WTC11 (cell line): Measurements from ENCODE around the gene DCLRE1A. TPM values are rescaled to one million over a fixed set of nuclear protein-coding genes. Genes with fewer than 3 reads are reported as not detected.

Source experiments
- ATAC-seq: fragments of 200-7000 bp; cut with Tn5 transposase; 2 replicates; pipeline ENCODE4 v1.10.0; 2021; ENCODE audit warnings: mild to moderate bottlenecking, moderate library complexity
- CTCF ChIA-PET: fragments of 300-600 bp; sonication (Branson Sonifier 250); formaldehyde crosslinking; loops from one replicate; lab custom pipeline; 2021; ENCODE audit warnings: antibody characterized with exemption; lab: Charles Lee
- POLR2A ChIA-PET: fragments of 350-600 bp; sonication (Branson Sonifier 250); formaldehyde crosslinking; loops from one replicate; lab custom pipeline; 2021; ENCODE audit warnings: antibody characterized with exemption; lab: Charles Lee
- DNase-seq: peaks from one replicate; pipeline ENCODE4 v3.0.0; 2021; ENCODE audit warnings: low spot score
- H3K27ac Mint-ChIP-seq: 2 replicates; pipeline ENCODE4 v1.8.0; 2021; ENCODE audit warnings: mixed read lengths
- H3K27me3 Mint-ChIP-seq: 2 replicates; pipeline ENCODE4 v1.8.0; 2021; ENCODE audit warnings: low read depth, mild to moderate bottlenecking, moderate library complexity, mixed read lengths
- H3K36me3 Mint-ChIP-seq: 2 replicates; pipeline ENCODE4 v1.8.0; 2021; ENCODE audit warnings: mixed read lengths
- H3K4me1 Mint-ChIP-seq: 2 replicates; pipeline ENCODE4 v1.8.0; 2022; ENCODE audit warnings: mixed read lengths
- H3K4me3 Mint-ChIP-seq: 2 replicates; pipeline ENCODE4 v1.8.0; 2021; ENCODE audit warnings: mild to moderate bottlenecking, moderate library complexity, mixed read lengths
- H3K9me3 Mint-ChIP-seq: 2 replicates; pipeline ENCODE4 v1.8.0; 2021; ENCODE audit warnings: mixed read lengths
- ATF6 ChIP-seq: sonication (generic); formaldehyde crosslinking; IDR thresholded peaks from 2 replicates; pipeline ENCODE4 v1.8.1; 2023; ENCODE audit warnings: mild to moderate bottlenecking, missing genetic modification reagents
- CBFB ChIP-seq: sonication (generic); formaldehyde crosslinking; IDR thresholded peaks from 2 replicates; pipeline ENCODE4 v1.8.1; 2022; ENCODE audit warnings: mild to moderate bottlenecking, low read depth, missing genetic modification reagents
- E2F5 ChIP-seq: sonication (generic); formaldehyde crosslinking; IDR thresholded peaks from 2 replicates; pipeline ENCODE4 v1.8.1; 2022; ENCODE audit warnings: mild to moderate bottlenecking, moderate library complexity, missing genetic modification reagents
- FOXK1 ChIP-seq: sonication (generic); formaldehyde crosslinking; IDR thresholded peaks from 2 replicates; pipeline ENCODE4 v1.8.0; 2022; ENCODE audit warnings: mild to moderate bottlenecking, moderate library complexity, missing genetic modification reagents
- FOXP1 ChIP-seq: sonication (generic); formaldehyde crosslinking; IDR thresholded peaks from 2 replicates; pipeline ENCODE4 v1.8.0; 2022; ENCODE audit warnings: missing genetic modification reagents, mild to moderate bottlenecking, moderate library complexity, borderline replicate concordance
- GABPB1 ChIP-seq: sonication (generic); formaldehyde crosslinking; IDR thresholded peaks from 2 replicates; pipeline ENCODE4 v1.8.1; 2023; ENCODE audit warnings: mild to moderate bottlenecking, missing genetic modification reagents
- GTF2I ChIP-seq: fragments of 250-450 bp; sonication (Bioruptor Pico); conservative IDR thresholded peaks from 2 replicates; pipeline ENCODE4 v1.4.0; 2021; ENCODE audit warnings: mild to moderate bottlenecking
- JAZF1 ChIP-seq: fragments of 250-450 bp; sonication (Bioruptor Pico); IDR thresholded peaks from 2 replicates; pipeline ENCODE4 v1.9.0; 2021; ENCODE audit warnings: moderate library complexity, mild to moderate bottlenecking, inconsistent platforms
- NFATC4 ChIP-seq: fragments of 250-450 bp; sonication (Bioruptor Pico); IDR thresholded peaks from 2 replicates; pipeline ENCODE4 v1.9.0; 2021; ENCODE audit warnings: mild to moderate bottlenecking
- SMAD3 ChIP-seq: sonication (generic); formaldehyde crosslinking; IDR thresholded peaks from 2 replicates; pipeline ENCODE4 v1.8.0; 2022; ENCODE audit warnings: missing genetic modification reagents, mild to moderate bottlenecking, borderline replicate concordance
- TP53 ChIP-seq: sonication (generic); formaldehyde crosslinking; IDR thresholded peaks from 2 replicates; pipeline ENCODE4 v1.8.1; 2023; ENCODE audit warnings: mild to moderate bottlenecking, missing genetic modification reagents
- ZNF219 ChIP-seq: sonication (generic); formaldehyde crosslinking; IDR thresholded peaks from 2 replicates; pipeline ENCODE4 v1.8.0; 2023; ENCODE audit warnings: missing genetic modification reagents, mild to moderate bottlenecking, borderline replicate concordance
- ZNF532 ChIP-seq: fragments of 250-450 bp; sonication (Bioruptor Pico); IDR thresholded peaks from 2 replicates; pipeline ENCODE4 v1.9.0; 2021; ENCODE audit warnings: mild to moderate bottlenecking, borderline replicate concordance
- ZNF671 ChIP-seq: fragments of 250-450 bp; sonication (Bioruptor Pico); IDR thresholded peaks from 2 replicates; pipeline ENCODE4 v1.8.0; 2021; ENCODE audit warnings: mild to moderate bottlenecking
- total RNA-seq: library from RNA; stranded (reverse); gene quantifications from 3 replicates; pipeline ENCODE4 v1.2.3, GENCODE V29; 2021
- TF ChIP-seq, protein P1 (sequence below): sonication (generic); formaldehyde crosslinking; IDR thresholded peaks from 2 replicates; pipeline ENCODE4 v1.8.1; 2023; ENCODE audit warnings: mild to moderate bottlenecking, missing genetic modification reagents
- TF ChIP-seq, protein P2 (sequence below): sonication (generic); formaldehyde crosslinking; IDR thresholded peaks from 2 replicates; pipeline ENCODE4 v1.8.1; 2022; ENCODE audit warnings: mild to moderate bottlenecking, missing genetic modification reagents, moderate library complexity, borderline replicate concordance

Gene DCLRE1A
- total RNA-seq, 1 experiment from 2014 or later: 11.3 TPM

DNA sequence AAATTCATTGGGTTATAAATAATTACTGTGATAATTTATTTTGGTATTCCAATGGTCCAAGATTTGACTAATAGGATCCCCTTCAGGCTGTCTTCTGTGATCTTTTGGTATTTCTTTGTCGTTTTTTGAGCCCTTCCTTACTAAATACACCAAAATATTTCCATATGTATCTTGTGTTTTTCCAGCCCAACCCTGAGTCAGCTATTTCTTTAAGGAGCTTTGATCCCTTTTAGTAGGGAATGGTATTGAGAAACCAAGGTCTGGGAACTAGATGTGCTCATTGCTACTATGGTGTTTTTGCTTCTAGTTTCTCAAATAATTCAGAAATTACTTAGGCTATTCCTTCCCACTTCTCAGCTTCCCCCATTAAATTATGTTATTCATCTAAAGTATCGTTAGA, 15.9 kb upstream of the DCLRE1A start:
- Mint-ChIP-seq H3K4me3 (no peak overlapping the region), H3K9me3 (peaks cover 16% of the 10 kb centered on the region), H3K36me3 (peaks cover 16% of the 10 kb centered on the region)
- ChIA-PET POLR2A (no interaction called here), CTCF (no interaction called here)
- no peak for DNase-seq
- no peak for TF ChIP-seq ZNF532 (CRISPR knock-in tag)
- no peak for TF ChIP-seq FOXK1 (CRISPR knock-in tag)
- TF ChIP-seq GABPB1 (CRISPR knock-in tag): no peak
- TF ChIP-seq FOXP1 (CRISPR knock-in tag): no peak
- TF ChIP-seq, protein P1, sequence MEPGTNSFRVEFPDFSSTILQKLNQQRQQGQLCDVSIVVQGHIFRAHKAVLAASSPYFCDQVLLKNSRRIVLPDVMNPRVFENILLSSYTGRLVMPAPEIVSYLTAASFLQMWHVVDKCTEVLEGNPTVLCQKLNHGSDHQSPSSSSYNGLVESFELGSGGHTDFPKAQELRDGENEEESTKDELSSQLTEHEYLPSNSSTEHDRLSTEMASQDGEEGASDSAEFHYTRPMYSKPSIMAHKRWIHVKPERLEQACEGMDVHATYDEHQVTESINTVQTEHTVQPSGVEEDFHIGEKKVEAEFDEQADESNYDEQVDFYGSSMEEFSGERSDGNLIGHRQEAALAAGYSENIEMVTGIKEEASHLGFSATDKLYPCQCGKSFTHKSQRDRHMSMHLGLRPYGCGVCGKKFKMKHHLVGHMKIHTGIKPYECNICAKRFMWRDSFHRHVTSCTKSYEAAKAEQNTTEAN (CRISPR knock-in tag): no peak
- TF ChIP-seq ZNF671: no peak
- no peak for TF ChIP-seq CBFB (CRISPR knock-in tag)
- TF ChIP-seq ZNF219 (CRISPR knock-in tag): no peak
- no peak for TF ChIP-seq GTF2I (CRISPR knock-in tag)
- no peak for TF ChIP-seq ATF6 (CRISPR knock-in tag)
- TF ChIP-seq TP53: no peak
- no peak for TF ChIP-seq JAZF1 (CRISPR knock-in tag)
- TF ChIP-seq NFATC4 (CRISPR knock-in tag): no peak
- no peak for TF ChIP-seq SMAD3 (CRISPR knock-in tag)
- TF ChIP-seq, protein P2, sequence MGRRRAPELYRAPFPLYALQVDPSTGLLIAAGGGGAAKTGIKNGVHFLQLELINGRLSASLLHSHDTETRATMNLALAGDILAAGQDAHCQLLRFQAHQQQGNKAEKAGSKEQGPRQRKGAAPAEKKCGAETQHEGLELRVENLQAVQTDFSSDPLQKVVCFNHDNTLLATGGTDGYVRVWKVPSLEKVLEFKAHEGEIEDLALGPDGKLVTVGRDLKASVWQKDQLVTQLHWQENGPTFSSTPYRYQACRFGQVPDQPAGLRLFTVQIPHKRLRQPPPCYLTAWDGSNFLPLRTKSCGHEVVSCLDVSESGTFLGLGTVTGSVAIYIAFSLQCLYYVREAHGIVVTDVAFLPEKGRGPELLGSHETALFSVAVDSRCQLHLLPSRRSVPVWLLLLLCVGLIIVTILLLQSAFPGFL (CRISPR knock-in tag): no peak
- TF ChIP-seq, all 79 proteins: peak for 0
- Mint-ChIP-seq H3K4me1 (no peaks in the 10 kb centered on the region), H3K27me3 (no peaks in the 10 kb centered on the region), H3K27ac (no peak overlapping the region)
- no peak for ATAC-seq

GRCh38 chr10:113867904-113868303, 14.0 kb upstream of the DCLRE1A start:
- DNase-seq (no peak), ATAC-seq (no peak)
- Mint-ChIP-seq H3K9me3 (peaks cover 19% of the 10 kb centered on the region), H3K36me3 (peaks cover 27% of the 10 kb centered on the region), H3K4me3 (no peak overlapping the region), H3K27ac (no peak overlapping the region), H3K27me3 (no peaks in the 10 kb centered on the region), H3K4me1 (no peaks in the 10 kb centered on the region)
- CTCF ChIA-PET: no interaction called here
- POLR2A ChIA-PET: no interaction called here
- TF ChIP-seq E2F5 (CRISPR knock-in tag): no peak
- TF ChIP-seq, all 79 proteins: peak for 0
